HG03439 (cell line): ENCODE data around the gene STPG3.

ENCODE experiments used
- ATAC-seq: cut with Tn5 transposase; IDR thresholded peaks from one replicate; pipeline ENCODE4 v1.9.1; 2021; ENCODE audit warnings: mild to moderate bottlenecking, moderate library complexity; ENCODE audit not compliant: unreplicated experiment

STPG3 gene

GRCh38 chr9:137251194-137251461 lies at the start of gene STPG3:
TSS of gene STPG3 (plus strand) at chr9:137251286. CDS start at chr9:137251287, 1 bp downstream.
- no peak for ATAC-seq

GRCh38 chr9:137202966-137203365 lies 48.1 kb upstream of the STPG3 start:
- no peak for ATAC-seq

DNA sequence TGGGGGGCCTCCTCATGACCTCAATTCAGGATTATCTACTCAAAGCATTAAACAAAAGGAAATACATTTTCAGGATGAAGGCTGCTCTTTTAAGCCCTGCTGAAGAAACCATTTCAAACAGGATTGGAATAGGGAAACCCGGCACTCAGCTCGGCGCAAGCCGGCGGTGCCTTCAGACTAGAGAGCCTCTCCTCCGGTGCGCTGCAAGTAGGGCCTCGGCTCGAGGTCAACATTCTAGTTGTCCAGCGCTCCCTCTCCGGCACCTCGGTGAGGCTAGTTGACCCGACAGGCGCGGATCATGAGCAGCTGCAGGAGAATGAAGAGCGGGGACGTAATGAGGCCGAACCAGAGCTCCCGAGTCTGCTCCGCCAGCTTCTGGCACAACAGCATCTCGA lies 46.4 kb upstream of the STPG3 start:
- no peak for ATAC-seq

DNA sequence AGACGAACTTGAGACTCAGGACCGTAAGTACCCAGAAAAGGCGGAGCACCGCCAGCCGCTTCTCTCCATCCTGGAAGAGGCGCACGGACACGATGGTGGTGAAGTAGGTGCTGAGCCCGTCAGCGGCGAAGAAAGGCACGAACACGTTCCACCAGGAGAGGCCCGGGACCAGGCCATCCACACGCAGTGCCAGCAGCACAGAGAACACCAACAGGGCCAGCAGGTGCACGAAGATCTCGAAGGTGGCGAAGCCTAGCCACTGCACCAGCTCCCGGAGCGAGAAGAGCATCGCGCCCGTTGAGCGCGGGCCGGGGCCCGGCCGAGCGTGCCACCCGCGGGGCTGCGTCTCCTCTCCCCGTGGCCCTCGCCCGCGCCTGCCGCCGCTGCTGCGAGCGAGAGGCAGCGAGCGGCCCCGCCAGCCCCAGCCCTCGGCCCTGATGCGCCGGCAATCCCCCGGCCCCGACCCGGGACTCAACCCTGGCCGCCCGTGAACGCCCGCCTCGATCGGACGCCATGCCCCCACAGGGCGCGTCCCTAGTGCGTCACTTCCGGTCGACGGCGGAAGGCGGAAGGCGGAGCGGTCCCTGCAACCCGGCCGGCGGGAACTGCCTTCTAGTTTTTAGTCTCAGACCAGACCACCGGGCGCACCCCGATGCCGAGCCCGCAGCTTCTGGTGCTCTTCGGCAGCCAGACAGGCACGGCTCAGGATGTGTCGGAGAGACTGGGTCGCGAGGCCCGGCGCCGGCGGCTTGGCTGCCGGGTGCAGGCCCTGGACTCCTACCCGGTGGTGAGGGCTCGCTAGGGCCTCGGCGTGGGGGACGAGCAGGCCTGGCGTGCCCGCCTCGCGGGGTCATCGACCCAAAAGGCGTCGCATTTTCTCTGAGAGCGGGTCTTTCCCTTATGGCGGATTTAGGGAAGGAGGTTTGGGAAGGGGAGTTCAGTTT lies 45.7 kb upstream of the STPG3 start, which contains the start of the genes NDOR1 and TMEM203:
Gene NDOR1 (plus strand): TSS at position 575 of the 944 bp plus-strand sequence. CDS start 78 bp downstream, at position 653.
Gene TMEM203 (minus strand): TSS at position 523 of the 944 bp plus-strand sequence. CDS start 234 bp downstream, at position 289.
- ATAC-seq: peak; percentile 43

- no peak for ATAC-seq
These were observed 44.5 kb upstream of the STPG3 start for GRCh38 chr9:137206602-137207001.

DNA sequence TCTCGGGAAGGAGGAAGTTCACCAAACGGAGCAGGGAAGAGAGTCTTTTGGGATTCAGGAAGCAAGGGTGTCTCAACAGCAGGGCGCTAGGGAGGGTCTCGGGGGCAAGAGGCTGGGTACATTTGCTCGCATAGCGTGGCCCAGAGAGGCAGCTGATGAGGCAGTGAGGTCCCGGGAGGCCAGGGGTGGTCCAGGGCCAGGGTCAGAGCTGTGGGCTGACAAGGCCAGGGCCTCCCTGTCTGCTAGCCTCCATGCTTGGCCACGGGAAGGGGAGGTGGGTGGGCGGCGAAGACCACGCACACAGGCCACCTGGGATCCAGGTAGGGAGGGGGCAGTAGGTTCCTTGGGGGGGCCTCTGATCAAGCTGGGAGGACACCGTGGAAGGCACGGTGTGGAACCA lies 39.6 kb upstream of the STPG3 start:
- no peak for ATAC-seq

- ATAC-seq: no peak
These were observed 38.6 kb upstream of the STPG3 start for GRCh38 chr9:137212520-137212919.

DNA sequence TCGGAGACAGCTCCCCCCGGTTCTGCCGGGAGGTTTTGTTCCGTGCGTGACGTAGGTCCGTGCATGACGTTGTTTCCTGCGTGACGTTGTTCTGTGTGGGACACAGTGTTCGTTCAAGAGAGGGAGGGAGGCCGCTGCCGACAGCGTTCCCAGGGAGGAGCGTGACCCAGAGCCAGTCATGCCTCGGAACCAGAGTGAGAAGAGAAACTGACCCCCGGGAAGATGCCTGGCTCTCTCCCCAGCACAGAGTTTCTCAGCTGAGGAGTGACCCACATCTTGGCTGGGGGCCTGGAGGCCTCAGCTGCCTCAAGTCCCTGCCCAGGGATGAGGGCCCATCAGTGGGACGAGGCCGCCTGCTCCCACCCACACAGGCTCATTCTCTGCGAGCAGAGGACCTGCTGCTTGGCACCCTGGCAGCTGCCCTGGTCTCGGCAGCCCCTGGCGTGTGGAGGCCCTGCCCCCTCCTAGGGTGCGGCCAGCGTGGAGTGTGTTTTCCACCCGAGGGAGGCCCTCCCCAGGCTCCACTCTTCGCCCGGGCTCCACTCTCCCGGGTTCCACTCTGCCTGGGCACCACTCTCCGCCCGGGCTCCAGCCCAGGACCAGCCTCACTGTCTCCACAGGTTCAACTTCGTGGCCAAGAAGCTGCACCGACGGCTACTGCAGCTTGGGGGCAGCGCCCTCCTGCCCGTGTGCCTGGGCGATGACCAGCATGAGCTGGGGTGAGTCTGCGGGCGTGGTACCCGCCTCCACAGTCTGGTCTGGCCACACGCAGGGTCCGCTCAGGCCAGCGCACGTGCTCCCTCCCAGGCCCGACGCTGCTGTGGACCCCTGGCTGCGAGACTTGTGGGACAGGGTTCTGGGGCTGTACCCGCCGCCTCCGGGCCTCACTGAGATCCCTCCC lies 37.7 kb upstream of the STPG3 start:
- no peak for ATAC-seq

DNA sequence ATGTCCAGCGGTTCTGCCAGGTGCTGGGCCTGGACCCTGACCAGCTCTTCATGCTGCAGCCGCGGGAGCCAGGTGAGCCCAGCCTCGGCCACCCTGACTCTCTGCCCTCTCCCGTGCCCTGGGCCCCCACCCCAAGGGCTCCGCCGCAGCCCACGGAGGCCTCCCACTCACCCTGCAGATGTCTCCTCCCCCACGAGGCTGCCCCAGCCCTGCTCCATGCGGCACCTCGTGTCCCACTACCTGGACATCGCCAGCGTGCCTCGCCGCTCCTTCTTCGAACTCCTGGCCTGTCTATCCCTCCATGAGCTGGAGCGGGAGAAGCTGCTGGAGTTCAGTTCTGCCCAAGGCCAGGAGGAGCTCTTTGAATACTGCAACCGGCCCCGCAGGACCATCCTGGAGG lies 36.5 kb upstream of the STPG3 start:
- ATAC-seq: no peak

GRCh38 chr9:137215196-137215986 lies 35.7 kb upstream of the STPG3 start:
- no peak for ATAC-seq

DNA sequence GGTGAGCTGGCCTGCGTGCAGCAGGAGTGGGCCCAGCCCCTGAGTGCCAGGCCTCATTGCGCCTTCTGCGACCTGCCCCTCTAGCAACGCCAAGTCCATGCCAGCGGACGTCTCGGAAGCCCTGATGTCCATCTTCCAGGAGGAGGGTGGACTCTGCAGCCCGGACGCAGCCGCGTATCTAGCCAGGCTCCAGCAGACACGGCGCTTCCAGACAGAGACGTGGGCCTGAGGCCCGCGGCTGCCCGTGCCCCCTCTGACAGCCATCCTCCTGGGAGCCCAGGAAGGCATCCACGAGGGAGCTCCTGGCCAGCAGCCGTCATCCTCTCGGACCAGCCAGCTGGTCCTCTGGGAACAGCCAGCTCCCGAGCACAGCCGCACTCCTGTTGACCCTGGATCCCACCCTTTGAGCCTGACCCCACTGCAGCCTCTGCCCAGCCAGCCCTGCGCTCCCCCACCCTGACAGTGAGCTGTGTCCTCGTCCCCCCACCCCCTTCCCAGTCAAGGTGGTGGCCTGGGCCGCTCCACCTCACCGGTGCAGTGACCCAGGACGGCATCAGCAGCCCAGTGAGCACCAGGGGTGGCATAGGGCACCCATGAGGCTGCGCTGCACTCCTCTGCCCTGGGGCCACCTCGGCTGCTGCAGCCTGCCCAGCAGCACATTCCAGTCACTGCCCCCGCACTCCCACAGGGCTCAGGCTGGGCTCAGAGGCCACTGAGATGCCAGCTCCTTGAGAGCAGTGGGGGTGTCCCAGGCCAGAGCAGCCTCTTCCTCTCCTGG lies 34.7 kb upstream of the STPG3 start:
- no peak for ATAC-seq

DNA sequence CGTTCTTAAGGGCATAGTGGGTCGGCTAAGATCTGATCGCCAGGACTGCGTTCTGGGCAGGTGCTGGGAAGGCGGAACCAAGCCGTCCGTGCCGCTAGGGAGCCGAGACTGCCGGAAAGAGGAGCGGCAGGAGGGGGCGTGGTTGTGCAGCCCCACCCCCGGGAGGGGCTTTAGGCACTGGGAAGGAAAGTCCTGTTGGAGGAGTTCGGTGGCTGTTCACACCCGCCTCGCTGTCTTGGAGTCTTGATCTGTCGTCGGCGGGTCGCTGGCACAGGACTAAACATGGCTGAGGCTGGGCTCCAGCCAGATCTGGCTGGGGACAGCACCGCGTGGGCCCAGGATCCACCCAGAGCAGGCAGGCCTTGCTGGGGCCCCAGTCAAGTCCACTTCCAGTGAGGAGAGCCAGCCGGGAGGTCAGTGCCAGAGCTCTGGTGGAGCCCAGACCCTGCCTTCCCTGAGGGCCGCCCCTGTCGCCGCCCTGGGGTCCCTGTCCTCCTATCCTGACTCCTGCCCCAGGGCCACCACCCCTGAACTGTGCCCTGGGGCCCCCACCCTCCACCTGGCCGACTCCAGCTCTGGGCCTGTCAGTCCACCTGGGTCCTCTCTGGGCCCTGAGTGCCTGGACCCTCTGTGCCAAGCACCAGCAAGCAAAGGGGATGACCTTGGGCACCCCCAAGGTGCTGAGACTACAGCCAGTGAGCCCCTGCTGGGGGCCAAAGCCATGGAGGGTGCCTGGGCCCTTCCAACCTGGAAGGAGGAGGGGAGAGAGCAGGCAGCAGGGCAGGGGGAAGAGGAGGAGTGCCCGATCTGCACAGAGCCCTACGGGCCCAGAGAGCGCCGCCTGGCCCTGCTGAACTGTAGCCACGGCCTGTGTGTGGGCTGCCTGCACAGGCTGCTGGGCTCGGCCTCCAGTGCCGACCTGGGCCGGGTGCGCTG lies 33.5 kb upstream of the STPG3 start:
- no peak for ATAC-seq

DNA sequence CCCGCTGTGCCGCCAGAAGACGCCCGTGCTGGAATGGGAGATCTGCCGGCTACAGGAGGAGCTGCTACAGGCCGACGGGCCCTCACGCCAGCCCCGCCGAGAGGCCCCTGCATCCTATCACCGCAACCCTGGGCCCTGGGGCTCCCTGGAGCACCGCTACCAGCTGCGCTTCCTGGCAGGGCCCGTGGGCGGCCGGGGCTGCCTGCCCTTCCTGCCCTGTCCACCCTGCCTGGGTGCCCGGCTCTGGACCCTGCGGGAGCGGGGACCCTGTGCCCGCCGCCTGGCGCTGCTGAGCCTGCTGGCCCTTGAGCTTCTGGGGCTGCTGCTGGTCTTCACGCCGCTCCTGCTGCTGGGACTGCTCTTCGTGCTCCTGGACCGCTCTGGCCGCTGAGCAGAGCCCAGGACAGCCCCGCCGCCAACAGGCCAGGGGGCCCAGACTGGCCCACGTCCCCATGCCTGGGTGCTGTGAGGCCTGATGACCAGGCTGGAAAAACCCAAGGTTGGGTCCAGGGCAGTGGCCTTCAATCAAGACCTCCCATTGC lies 32.8 kb upstream of the STPG3 start:
- no peak for ATAC-seq

GRCh38 chr9:137218754-137219271 lies 32.3 kb upstream of the STPG3 start:
- no peak for ATAC-seq

- no peak for ATAC-seq
These were observed 31.2 kb upstream of the STPG3 start for GRCh38 chr9:137219757-137220316.

- ATAC-seq: no peak
These were observed 30.6 kb upstream of the STPG3 start for GRCh38 chr9:137220317-137221094.

GRCh38 chr9:137221095-137221505 lies 30.0 kb upstream of the STPG3 start:
- no peak for ATAC-seq
